Measurements from ENCODE around the gene FBXL2.

Gene FBXL2

GRCh38 chr3:33277193-33277882 is at the start of gene FBXL2:
TSS of gene FBXL2 (plus strand) at chr3:33277442. CDS start at chr3:33277513, 71 bp downstream.
- DNase-seq (ENCODE audit: low read depth): peak; percentile 64

DNA sequence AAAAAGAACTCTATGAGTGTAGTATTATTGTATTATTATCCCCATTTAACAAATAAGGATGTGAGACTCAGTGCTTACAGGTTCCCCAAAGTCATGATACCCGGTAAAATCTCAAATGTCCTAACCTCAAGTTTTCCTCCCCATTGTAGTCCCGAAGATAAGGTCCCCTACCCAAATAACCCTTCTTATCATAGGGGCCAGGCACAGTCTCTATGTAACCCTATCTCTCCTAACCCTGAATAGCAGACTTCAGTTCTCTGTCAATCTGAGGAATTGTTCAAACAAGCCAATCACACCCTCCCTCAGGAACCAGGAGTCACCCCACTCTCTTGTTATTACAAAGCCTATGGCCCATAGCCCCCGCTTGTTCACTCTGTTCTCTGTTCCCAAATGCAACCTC is 48.2 kb upstream of the FBXL2 start:
- DNase-seq (ENCODE audit: low read depth): no peak

- no peak for DNase-seq (ENCODE audit: low read depth)
These were observed 47.3 kb upstream of the FBXL2 start for GRCh38 chr3:33229947-33230346.

DNA sequence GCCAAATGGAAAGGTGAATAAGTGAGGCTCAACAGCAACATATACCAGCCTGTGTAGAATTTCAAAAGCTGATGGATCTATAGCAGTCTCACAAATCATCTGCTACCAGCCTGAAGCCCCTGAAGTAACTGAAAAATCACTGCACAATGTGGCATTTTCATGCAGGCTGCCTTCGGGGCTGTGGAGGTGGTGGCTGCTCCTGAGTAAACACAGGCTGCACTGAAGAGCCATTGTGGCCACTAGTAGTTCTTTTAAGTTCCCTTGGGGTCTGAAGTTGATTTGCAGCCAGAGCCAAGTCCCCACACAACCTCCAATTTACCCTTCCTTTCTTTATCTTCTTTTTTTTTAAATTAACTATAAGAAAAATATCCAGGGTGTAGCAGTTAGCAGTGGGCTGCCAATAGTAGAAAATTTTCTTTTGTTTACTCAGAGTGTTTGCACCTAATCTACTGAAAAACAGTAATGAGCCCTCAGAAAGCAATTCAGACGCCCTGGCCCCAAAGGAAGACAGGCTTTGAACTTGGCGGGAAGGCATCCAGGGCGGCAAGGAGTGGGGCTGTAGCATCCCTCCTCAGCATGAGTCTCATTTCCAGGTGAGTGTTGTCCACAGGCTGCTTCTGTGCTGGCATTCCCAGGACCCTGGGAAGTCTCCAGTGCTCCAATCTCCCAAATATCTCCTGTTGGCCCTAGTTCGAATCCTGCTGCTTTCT is 45.3 kb upstream of the FBXL2 start:
- no peak for DNase-seq (ENCODE audit: low read depth)

- DNase-seq (ENCODE audit: low read depth): no peak
These were observed 43.4 kb upstream of the FBXL2 start for GRCh38 chr3:33233884-33234283.

GRCh38 chr3:33236005-33236404 is 41.2 kb upstream of the FBXL2 start:
- no peak for DNase-seq (ENCODE audit: low read depth)

DNA sequence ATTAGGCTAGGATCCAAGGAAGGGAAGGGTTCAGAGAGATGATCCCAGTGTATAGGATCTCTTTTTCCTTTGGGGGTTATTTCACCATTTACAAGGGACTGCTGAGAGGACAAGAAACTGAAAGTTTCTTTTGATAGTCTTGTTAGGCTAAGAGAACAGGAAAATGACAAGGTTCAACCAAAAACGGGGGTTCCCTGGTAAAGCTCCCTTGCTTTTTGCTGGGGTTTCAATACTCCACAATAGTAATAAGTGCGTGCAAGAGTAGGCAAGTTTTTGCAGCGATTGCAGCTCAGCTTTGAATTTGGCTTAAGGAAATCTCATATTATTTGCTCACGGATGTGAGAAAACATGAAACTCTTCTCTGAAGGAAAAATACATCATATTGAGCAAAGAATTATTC is 39.8 kb upstream of the FBXL2 start:
- DNase-seq (ENCODE audit: low read depth): no peak

- no peak for DNase-seq (ENCODE audit: low read depth)
These were observed 38.3 kb upstream of the FBXL2 start for GRCh38 chr3:33238923-33239322.

DNA sequence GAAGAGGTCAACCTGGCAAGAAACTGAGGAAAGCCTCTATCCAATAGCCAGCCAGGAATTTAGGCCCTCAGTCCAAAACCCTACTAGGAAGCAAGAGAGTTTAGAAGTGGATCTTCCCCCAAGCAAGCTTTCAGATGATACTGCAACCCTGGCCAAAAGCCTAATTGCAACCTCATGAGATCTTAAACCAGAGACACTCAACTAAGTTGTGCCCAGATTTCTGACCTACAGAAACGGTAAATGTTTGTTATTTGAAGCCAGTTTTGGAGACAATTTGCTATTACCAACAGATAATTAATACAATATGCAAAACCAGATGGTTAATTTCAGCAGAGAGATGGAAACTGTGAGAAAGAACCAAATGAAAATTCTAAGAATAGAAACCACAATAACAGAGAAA is 37.0 kb upstream of the FBXL2 start:
- no peak for DNase-seq (ENCODE audit: low read depth)

DNA sequence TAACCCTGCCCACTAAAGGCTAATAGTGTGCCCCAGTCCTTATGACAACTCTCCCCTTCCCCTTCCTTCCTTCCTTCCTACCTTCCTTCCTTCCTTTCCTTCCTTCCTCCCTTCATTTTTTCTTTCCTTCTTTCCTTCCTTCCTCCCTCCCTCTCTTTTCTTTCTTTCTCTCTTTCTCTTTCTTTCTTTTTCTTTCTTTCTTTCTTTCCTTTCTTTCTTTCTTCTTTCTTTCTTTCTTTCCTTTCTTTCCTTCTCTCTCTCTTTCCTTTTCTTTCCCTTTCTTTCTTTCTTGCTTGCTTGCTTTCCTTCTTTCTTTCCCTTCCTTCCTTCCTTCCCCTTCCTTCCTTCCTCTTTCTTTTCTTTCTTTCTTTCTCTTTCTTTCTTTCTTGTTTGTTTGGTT is 30.5 kb upstream of the FBXL2 start:
- DNase-seq (ENCODE audit: low read depth): no peak

DNA sequence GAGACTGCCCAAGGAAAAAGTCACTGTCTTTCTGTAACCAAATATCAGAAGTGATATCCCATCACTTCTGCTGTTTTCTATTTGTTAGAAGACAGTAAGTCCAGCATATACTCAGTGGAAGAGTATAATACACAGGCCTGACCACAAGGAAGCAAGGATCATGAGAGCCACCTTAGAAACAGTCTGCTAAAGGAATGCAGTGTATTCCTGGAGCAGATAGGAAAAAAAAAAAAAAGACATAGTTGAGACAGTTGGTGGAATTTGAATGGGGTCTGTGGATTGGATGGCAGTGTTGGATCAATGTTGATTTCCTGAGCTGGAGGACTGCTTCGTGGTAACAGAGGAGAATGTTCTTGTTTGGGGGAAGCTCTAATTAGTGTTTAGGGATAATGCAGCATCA is 26.5 kb upstream of the FBXL2 start:
- DNase-seq (ENCODE audit: low read depth): peak; percentile 23

DNA sequence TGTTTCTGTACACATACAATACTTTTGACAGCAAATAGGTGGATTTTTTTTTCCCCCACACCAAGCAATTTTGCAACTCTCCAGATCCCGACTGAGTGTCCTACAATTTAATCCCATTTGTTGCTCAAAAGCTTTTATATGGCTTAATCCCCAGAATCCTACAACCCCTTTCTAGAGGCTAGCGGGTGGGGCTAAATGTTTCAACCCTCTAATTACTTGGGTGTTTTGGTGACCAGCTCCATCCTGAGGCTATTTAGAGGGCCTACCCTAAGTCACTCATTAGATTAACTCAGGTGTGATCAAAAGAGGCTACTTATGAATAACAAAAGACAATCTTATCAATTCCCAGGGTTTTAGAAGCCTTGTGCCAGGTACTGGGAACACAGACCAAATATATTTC is 21.0 kb upstream of the FBXL2 start:
- DNase-seq (ENCODE audit: low read depth): no peak

DNA sequence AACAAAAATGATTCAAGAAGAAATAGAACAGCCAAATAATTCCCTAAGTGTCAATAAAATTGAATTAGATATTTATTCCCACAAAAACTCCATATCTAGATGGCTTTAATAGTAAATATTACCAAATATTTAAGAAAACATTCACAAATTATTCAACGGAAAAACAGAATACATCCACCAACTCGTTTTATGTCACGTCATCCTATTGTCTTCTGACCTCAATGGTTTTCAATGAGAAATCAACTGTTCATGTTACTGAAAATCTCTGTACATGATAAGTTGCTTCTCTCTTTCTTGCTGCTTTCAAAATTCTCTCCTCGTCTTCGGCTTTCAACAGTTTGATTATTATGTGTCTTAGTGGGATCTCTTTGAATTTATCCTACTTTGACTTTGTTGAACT is 17.1 kb upstream of the FBXL2 start:
- DNase-seq (ENCODE audit: low read depth): no peak

GRCh38 chr3:33269385-33269784 is 7.9 kb upstream of the FBXL2 start:
- no peak for DNase-seq (ENCODE audit: low read depth)

DNA sequence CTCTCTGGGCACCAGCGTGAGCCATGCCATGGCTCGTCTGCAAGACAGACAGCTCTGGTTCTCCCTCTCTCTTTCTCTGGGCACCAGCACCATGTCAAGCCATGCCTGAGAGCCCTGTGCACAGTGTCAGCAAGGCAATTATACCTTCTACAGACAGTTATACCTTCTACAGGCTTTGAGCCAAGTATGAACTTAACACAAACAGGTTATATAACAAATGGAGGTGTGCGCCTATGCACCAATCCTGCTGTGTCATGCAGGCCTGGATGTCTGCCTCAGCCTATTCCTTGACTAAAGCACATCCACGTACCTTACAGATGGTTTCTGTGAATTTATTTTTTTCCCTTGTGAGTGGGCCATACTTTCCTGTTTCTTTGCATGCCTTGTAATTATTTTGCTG is 5.9 kb upstream of the FBXL2 start:
- DNase-seq (ENCODE audit: low read depth): no peak

DNA sequence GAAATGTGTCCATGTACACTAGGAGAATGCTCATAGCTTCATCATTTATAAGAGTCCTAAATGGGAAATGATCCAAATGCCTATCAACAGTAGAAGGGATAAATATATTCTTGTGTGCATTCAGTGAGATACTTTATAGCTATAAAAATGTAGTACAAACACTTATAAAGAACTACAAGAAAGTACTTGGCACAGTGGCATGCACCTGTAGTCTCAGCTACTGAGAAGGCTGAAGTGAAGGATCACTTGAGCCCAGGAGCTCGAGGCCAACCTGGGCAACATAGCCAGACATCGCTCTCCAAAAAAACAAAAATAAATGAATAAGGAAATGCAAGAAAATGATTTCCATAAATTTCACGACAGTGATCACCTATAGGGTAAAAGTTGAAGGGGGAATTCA is 3.6 kb upstream of the FBXL2 start:
- DNase-seq (ENCODE audit: low read depth): no peak

DNA sequence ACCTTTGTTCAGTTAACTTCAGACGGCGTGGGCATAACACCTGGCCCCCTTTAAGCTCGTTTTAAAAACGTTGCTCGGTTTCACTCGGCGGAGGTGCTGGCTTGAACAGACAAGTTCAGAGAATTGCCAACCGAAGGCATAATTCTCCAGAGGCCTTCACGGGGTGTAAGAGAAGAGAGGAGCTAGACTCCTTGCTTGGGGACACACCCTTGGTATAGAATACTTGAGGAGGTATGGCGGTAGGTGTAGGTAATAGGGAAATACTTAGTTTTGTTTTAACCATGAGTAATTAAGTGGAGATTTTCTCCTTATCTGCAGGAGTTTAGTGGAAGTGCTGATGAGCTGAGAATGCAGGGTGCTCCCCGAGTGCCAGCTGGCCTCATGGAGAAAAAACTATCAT is 921 bp downstream of the FBXL2 start:
- peak; percentile 12 for DNase-seq (ENCODE audit: low read depth)

- no peak for DNase-seq (ENCODE audit: low read depth)
These were observed 10.5 kb downstream of the FBXL2 start for GRCh38 chr3:33287672-33288282.

DNA sequence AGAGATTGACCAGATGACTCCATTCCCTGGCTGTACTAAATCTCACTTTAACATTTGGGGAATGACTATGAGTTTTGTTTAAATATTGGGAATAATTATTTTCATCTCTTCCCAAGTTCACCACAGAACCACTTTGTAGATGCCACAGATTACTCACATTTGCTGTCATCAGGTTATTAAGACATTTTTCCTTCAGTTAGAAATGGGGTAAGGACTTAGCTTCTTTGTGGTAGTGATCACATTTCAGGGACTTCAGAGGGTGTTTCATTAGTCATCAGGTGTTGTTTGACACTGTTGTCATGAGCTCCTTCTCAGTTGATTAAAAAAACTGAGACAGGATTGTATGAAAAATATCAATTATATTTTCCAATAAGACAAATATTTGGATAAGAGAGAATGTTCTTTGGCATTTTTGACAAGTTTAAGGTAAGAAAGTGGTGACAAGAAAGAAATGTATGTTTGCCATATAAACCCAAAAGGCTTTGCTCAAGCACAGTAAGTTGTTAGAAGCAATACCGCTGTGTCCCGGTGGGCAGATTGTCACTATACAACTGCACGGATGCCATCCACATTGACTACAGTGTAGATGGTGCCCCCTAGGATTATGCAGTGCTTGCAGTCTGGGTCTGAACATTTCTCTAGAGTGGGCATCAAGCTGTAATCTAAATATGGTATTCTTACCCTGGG is 22.3 kb downstream of the FBXL2 start:
- peak; percentile 90 for DNase-seq (ENCODE audit: low read depth)

- peak; percentile 37 for DNase-seq (ENCODE audit: low read depth)
These were observed 35.1 kb downstream of the FBXL2 start for GRCh38 chr3:33312361-33312760.

- DNase-seq (ENCODE audit: low read depth): peak; percentile 51
These were observed 36.1 kb downstream of the FBXL2 start for GRCh38 chr3:33313331-33313730.

DNA sequence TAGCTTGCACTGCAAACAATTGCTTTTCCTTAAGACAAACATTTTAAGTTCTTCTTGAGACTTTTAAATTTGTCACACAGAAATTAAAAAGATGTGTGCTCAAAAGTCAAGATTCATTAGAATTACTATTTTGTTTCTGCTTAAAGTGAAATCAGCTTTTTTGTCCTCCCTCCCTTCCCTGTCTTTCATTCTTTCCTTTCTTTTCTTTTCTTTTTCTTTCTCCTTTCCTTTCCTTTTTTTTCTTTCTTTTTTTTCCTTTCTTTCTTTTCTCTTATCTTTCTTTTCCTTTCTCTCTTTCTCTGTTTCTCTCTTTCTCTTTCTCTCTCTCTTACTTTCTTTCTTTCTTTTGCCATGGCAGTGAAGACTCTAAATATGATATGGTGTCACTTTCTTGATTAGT is 37.8 kb downstream of the FBXL2 start:
- DNase-seq (ENCODE audit: low read depth): no peak

- DNase-seq (ENCODE audit: low read depth): peak; percentile 71
These were observed 38.6 kb downstream of the FBXL2 start for GRCh38 chr3:33315826-33316225.

All from iris pigment epithelial cell (primary cell).